Sigmoid colon (tissue), 7 donors: Measurements from ENCODE around the gene UGT1A10. TPM values are rescaled to one million over a fixed set of nuclear protein-coding genes. Genes with fewer than 3 reads are reported as not detected.

Source experiments
- DNase-seq: peaks from one replicate; pipeline ENCODE4 v3.0.0-alpha.2; 2019
- H3K27ac ChIP-seq, 4 donors: fragments of 200-600 bp; sonication (generic); one replicate each; pipeline ENCODE4 v1.5.1; 2016 to 2019; ENCODE audit warnings: mild to moderate bottlenecking in 1 of 4
- H3K27me3 ChIP-seq, 3 donors: fragments of 200-600 bp; sonication (generic); one replicate each; pipeline ENCODE4 v1.5.1; 2019; ENCODE audit warnings: mild to moderate bottlenecking in 1 of 3
- H3K36me3 ChIP-seq, 4 donors: fragments of 200-600 bp; sonication (generic); one replicate each; pipeline ENCODE4 v1.5.1; 2016 to 2019
- H3K4me1 ChIP-seq, 4 donors: fragments of 200-600 bp; sonication (generic); one replicate each; pipeline ENCODE4 v1.5.1; 2017 to 2019
- H3K4me3 ChIP-seq, 4 donors: fragments of 200-600 bp; sonication (generic); one replicate each; pipeline ENCODE4 v1.5.1; 2017 to 2019; ENCODE audit warnings: mild to moderate bottlenecking in 2 of 4, moderate library complexity in 1 of 4
- H3K9me3 ChIP-seq, 4 donors: fragments of 200-600 bp in 3 of 4; sonication (generic) in 3 of 4; one replicate each; pipeline versions ENCODE4 v1.5.1 to v1.6.1; 2013 to 2019
- EP300 ChIP-seq, 4 donors: sonication (generic); formaldehyde crosslinking; IDR thresholded peaks; one replicate each; pipeline ENCODE4 v1.6.1; 2017; ENCODE audit warnings: antibody characterized with exemption in 4 of 4
- POLR2A ChIP-seq, 2 donors: fragments of 450-650 bp; IDR thresholded peaks; one replicate each; pipeline ENCODE4 v1.6.1; 2016; ENCODE audit warnings: antibody characterized with exemption in 2 of 2, mild to moderate bottlenecking in 2 of 2, moderate library complexity in 2 of 2
- POLR2AphosphoS5 ChIP-seq, 4 donors: sonication (generic); formaldehyde crosslinking; IDR thresholded peaks; one replicate each; pipeline ENCODE4 v1.6.1; 2017; ENCODE audit warnings: antibody characterized with exemption in 4 of 4
- WGBS, 2 donors: extraction: QIAGEN DNeasy Blood & Tissue Kit; methylation state at CpG; one replicate each; pipeline ENCODE4 v1.1.7; 2013; 5-methylcytosine and 5-hydroxymethylcytosine counted together
- intact Hi-C: fragments of 100-400 bp; cut with DNase I; formaldehyde crosslinking; loops from one replicate; pipeline ENCODE4 v1.15.1; 2023
- polyA plus RNA-seq, 3 donors: library from polyadenylated mRNA; stranded (reverse); fragments of 200-250 nt; gene quantifications; one replicate each; pipeline ENCODE4 v1.2.3, GENCODE V29; 2013
- total RNA-seq, 4 donors: library from RNA; depleted of rRNA; stranded (reverse); fragments of >200 nt; gene quantifications; one replicate each; pipeline ENCODE4 v1.1.0, GENCODE V29; 2016
- TF ChIP-seq, protein P1 (sequence below), 4 experiments: fragments of 450-650 bp in 3 of 4; fragments of 200-600 bp in 1 of 4; IDR thresholded peaks; one replicate each; pipeline ENCODE4 v1.5.1; 2016 to 2019; ENCODE audit warnings: antibody characterized with exemption in 4 of 4, mild to moderate bottlenecking in 3 of 4, moderate library complexity in 2 of 4
- donor health status: healthy with polysubstance abuse.
- donor health status: Bipolar disorder and iron deficiency.
- donor health status: healthy.

The UGT1A10 gene
- total and polyA plus RNA-seq, 7 donors, result 10.8 to 27.3 (median 19.7) TPM; not detected in 4

- 87 to 94% methylated on average over 6 of the region's 6 CpGs for WGBS, 2 donors
Measured at GRCh38 chr2:233820774-233821105, 184.5 kb downstream of the UGT1A10 start.

GRCh38 chr2:233821196-233821595 lies 184.9 kb downstream of the UGT1A10 start:
- Histone ChIP-seq H3K4me3 (no peak overlapping the region), H3K9me3 (no peaks in the 10 kb centered on the region), H3K36me3 (no peaks in the 10 kb centered on the region), H3K27me3 (no peaks in the 10 kb centered on the region), H3K27ac (no peak overlapping the region), H3K4me1 (no peaks in the 10 kb centered on the region)
- intact Hi-C loops, result no loop called here
- TF ChIP-seq, protein P1, sequence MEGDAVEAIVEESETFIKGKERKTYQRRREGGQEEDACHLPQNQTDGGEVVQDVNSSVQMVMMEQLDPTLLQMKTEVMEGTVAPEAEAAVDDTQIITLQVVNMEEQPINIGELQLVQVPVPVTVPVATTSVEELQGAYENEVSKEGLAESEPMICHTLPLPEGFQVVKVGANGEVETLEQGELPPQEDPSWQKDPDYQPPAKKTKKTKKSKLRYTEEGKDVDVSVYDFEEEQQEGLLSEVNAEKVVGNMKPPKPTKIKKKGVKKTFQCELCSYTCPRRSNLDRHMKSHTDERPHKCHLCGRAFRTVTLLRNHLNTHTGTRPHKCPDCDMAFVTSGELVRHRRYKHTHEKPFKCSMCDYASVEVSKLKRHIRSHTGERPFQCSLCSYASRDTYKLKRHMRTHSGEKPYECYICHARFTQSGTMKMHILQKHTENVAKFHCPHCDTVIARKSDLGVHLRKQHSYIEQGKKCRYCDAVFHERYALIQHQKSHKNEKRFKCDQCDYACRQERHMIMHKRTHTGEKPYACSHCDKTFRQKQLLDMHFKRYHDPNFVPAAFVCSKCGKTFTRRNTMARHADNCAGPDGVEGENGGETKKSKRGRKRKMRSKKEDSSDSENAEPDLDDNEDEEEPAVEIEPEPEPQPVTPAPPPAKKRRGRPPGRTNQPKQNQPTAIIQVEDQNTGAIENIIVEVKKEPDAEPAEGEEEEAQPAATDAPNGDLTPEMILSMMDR (IDR thresholded peaks at IDR 0.05), result no peak
- TF ChIP-seq EP300 (IDR thresholded peaks at IDR 0.05), result no peak
- TF ChIP-seq POLR2A (IDR thresholded peaks at IDR 0.05), result no peak
- TF ChIP-seq POLR2AphosphoS5 (IDR thresholded peaks at IDR 0.05), result no peak
- WGBS, 2 donors, result 88 to 96% methylated on average over 3 of the region's 3 CpGs
- peak; percentile 15 for DNase-seq

More at GRCh38 chr2:233820774-233821105, 184.5 kb downstream of the UGT1A10 start:
- TF ChIP-seq EP300 (IDR thresholded peaks at IDR 0.05) (no peak), POLR2AphosphoS5 (IDR thresholded peaks at IDR 0.05) (no peak), POLR2A (IDR thresholded peaks at IDR 0.05) (no peak)
- TF ChIP-seq, protein P1 (IDR thresholded peaks at IDR 0.05), result no peak
- Histone ChIP-seq H3K4me3 (no peak overlapping the region), H3K36me3 (no peaks in the 10 kb centered on the region), H3K9me3 (no peaks in the 10 kb centered on the region), H3K4me1 (no peaks in the 10 kb centered on the region), H3K27me3 (no peaks in the 10 kb centered on the region), H3K27ac (no peak overlapping the region)
- intact Hi-C loops, result no loop called here
- peak; percentile 32 for DNase-seq

DNA sequence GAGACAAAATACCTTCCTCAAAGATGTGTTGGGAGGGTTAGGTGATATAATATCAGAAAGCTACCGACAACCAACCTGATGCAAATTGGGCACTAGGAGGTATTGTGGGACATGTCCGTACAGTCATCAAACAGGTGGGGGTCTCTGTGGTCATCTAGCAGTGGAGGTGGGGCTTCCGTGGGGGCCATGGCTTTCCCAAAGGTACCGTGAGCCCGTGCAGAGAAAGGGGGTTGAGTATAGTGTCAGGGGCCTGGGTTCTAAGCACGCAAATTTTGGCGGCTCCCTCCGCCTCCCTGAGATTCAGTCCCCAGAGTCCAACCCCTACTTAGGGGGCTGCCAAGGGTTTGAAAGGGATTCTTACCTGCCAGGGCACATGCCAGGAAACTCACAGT lies 185.5 kb downstream of the UGT1A10 start:
- TF ChIP-seq, protein P1 (IDR thresholded peaks at IDR 0.05), result no peak
- TF ChIP-seq POLR2A (IDR thresholded peaks at IDR 0.05), result no peak
- no peak for TF ChIP-seq EP300 (IDR thresholded peaks at IDR 0.05)
- TF ChIP-seq POLR2AphosphoS5 (IDR thresholded peaks at IDR 0.05), result no peak
- whole genome bisulfite sequencing, 2 donors, result 93 to 95% methylated on average over 8 of the region's 8 CpGs
- DNase-seq, result peak; percentile 25
- H3K27ac ChIP-seq, result no peak overlapping the region
- H3K27me3 ChIP-seq, result no peaks in the 10 kb centered on the region
- intact Hi-C loops, result no loop called here
- no peaks in the 10 kb centered on the region for H3K4me1 ChIP-seq
- no peak overlapping the region for H3K4me3 ChIP-seq
- no peaks in the 10 kb centered on the region for H3K36me3 ChIP-seq
- H3K9me3 ChIP-seq, result no peaks in the 10 kb centered on the region

- intact Hi-C loops, result no loop called here
- DNase-seq, result peak; percentile 60
- TF ChIP-seq EP300 (IDR thresholded peaks at IDR 0.05) (no peak), POLR2A (IDR thresholded peaks at IDR 0.05) (no peak), POLR2AphosphoS5 (IDR thresholded peaks at IDR 0.05) (no peak)
- TF ChIP-seq, protein P1 (IDR thresholded peaks at IDR 0.05), result no peak
Measured at GRCh38 chr2:233822101-233822771, 186.0 kb downstream of the UGT1A10 start.

More at GRCh38 chr2:233822101-233822771, 186.0 kb downstream of the UGT1A10 start:
- Histone ChIP-seq H3K9me3 (no peaks in the 10 kb centered on the region), H3K36me3 (no peaks in the 10 kb centered on the region), H3K27ac (no peak overlapping the region), H3K4me1 (no peaks in the 10 kb centered on the region), H3K27me3 (no peaks in the 10 kb centered on the region), H3K4me3 (no peak overlapping the region)
- 82 to 90% methylated on average over 21 of the region's 21 CpGs for WGBS, 2 donors

Other genes starting within 250 kb of the UGT1A10 start
- 10 to 100 TPM; 23.4 to 34.5 (median 31.3) TPM for gene USP40, start 69.7 kb upstream of the UGT1A10 start, total RNA-seq
- 10 to 100 TPM in 2 of 3 donors, 1 to 10 TPM in 1; 9.6 to 14.7 (median 10.9) TPM for gene USP40, start 69.7 kb upstream of the UGT1A10 start, polyA plus RNA-seq
- not detected for gene UGT1A8, start 18.8 kb upstream of the UGT1A10 start, total RNA-seq
- 1 to 10 TPM; 1.8 to 8.8 (median 7.4) TPM for gene UGT1A8, start 18.8 kb upstream of the UGT1A10 start, polyA plus RNA-seq
- gene UGT1A9, start 35.5 kb downstream of the UGT1A10 start, total RNA-seq, result not detected
- gene UGT1A9, start 35.5 kb downstream of the UGT1A10 start, polyA plus RNA-seq, result under 1 TPM in 1 of 3 donors, not detected in 2; 0.36 TPM
- gene UGT1A7, start 45.5 kb downstream of the UGT1A10 start, total RNA-seq, result not detected
- under 1 TPM in 1 of 3 donors, not detected in 2; 0.66 TPM for gene UGT1A7, start 45.5 kb downstream of the UGT1A10 start, polyA plus RNA-seq
- gene UGT1A6, start 56.4 kb downstream of the UGT1A10 start, total RNA-seq, result not detected
- gene UGT1A6, start 56.4 kb downstream of the UGT1A10 start, polyA plus RNA-seq, result 1 to 10 TPM in 1 of 3 donors, not detected in 2; 3.0 TPM
- gene UGT1A5, start 76.5 kb downstream of the UGT1A10 start, total RNA-seq, result not detected
- under 1 TPM in 1 of 3 donors, not detected in 2; 0.22 TPM for gene UGT1A5, start 76.5 kb downstream of the UGT1A10 start, polyA plus RNA-seq
- gene UGT1A4, start 82.3 kb downstream of the UGT1A10 start, total RNA-seq, result not detected
- gene UGT1A4, start 82.3 kb downstream of the UGT1A10 start, polyA plus RNA-seq, result under 1 TPM in 2 of 3 donors, not detected in 1; 0.50 to 0.60 TPM
- not detected for gene UGT1A3, start 92.6 kb downstream of the UGT1A10 start, total RNA-seq
- under 1 TPM in 1 of 3 donors, not detected in 2; 0.36 TPM for gene UGT1A3, start 92.6 kb downstream of the UGT1A10 start, polyA plus RNA-seq
- not detected for gene UGT1A1, start 123.8 kb downstream of the UGT1A10 start, total RNA-seq
- gene UGT1A1, start 123.8 kb downstream of the UGT1A10 start, polyA plus RNA-seq, result 1 to 10 TPM in 2 of 3 donors, under 1 TPM in 1; 0.74 to 2.8 (median 1.8) TPM
- gene MROH2A, start 141.9 kb downstream of the UGT1A10 start, total RNA-seq, result not detected
- gene MROH2A, start 141.9 kb downstream of the UGT1A10 start, polyA plus RNA-seq, result under 1 TPM in 1 of 3 donors, not detected in 2; 0.06 TPM
- 1 to 10 TPM in 2 of 4 donors, under 1 TPM in 2; 0.28 to 2.1 (median 1.0) TPM for gene HJURP, start 218.1 kb downstream of the UGT1A10 start, total RNA-seq
- 1 to 10 TPM; 1.2 to 9.0 (median 3.0) TPM for gene HJURP, start 218.1 kb downstream of the UGT1A10 start, polyA plus RNA-seq